Gastroesophageal sphincter (tissue), 4 donors: ENCODE results near the gene STRIP1. TPM values are rescaled to one million over a fixed set of nuclear protein-coding genes. Genes with fewer than 3 reads are reported as not detected.

Experiments used
- ATAC-seq: fragments of 150-250 bp; one replicate; pipeline ENCODE4 v1.9.1; 2016; ENCODE audit warnings: mild to moderate bottlenecking, moderate library complexity
- H3K27ac ChIP-seq, 4 donors: fragments of 200-600 bp; sonication (generic) in 3 of 4; 1 replicate in 3 of 4; 2 replicates in 1 of 4; pipeline ENCODE4 v1.5.1; 2016 to 2019
- H3K27me3 ChIP-seq: fragments of 200-600 bp; sonication (generic); one replicate; pipeline ENCODE4 v1.5.1; 2019
- H3K36me3 ChIP-seq, 2 donors: fragments of 200-600 bp; sonication (generic); one replicate each; pipeline ENCODE4 v1.5.1; 2019; ENCODE audit warnings: control low read depth in 1 of 2
- H3K4me1 ChIP-seq, 3 donors: fragments of 200-600 bp; sonication (generic); 1 replicate in 2 of 3; 2 replicates in 1 of 3; pipeline ENCODE4 v1.5.1; 2016 to 2019; ENCODE audit warnings: control low read depth in 2 of 3
- H3K4me3 ChIP-seq, 2 donors: fragments of 200-600 bp; sonication (generic); one replicate each; pipeline ENCODE4 v1.5.1; 2019; ENCODE audit warnings: mild to moderate bottlenecking in 1 of 2, moderate library complexity in 1 of 2
- H3K9me3 ChIP-seq, 3 donors: fragments of 200-600 bp; sonication (generic); one replicate each; pipeline ENCODE4 v1.5.1; 2017 to 2019; ENCODE audit warnings: control low read depth in 2 of 3
- CTCF ChIP-seq, 4 experiments: fragments of 200-600 bp in 2 of 4; fragments of 450-650 bp in 2 of 4; sonication (generic) in 1 of 4; IDR thresholded peaks; one replicate each; pipeline ENCODE4 v1.5.1; 2017 to 2019; ENCODE audit warnings: antibody characterized with exemption in 4 of 4, mild to moderate bottlenecking in 2 of 4, moderate library complexity in 2 of 4
- EP300 ChIP-seq: sonication (generic); formaldehyde crosslinking; IDR thresholded peaks from one replicate; pipeline ENCODE4 v1.6.1; 2017; ENCODE audit warnings: antibody characterized with exemption, mild to moderate bottlenecking
- POLR2A ChIP-seq, 2 donors: fragments of 450-650 bp; IDR thresholded peaks; one replicate each; pipeline ENCODE4 v1.6.1; 2017; ENCODE audit warnings: antibody characterized with exemption in 2 of 2, mild to moderate bottlenecking in 2 of 2, moderate library complexity in 1 of 2
- POLR2AphosphoS5 ChIP-seq: sonication (generic); formaldehyde crosslinking; IDR thresholded peaks from one replicate; pipeline ENCODE4 v1.6.1; 2017; ENCODE audit warnings: antibody characterized with exemption
- WGBS, 2 donors: methylation state at CpG; one replicate each; pipeline ENCODE4 v1.1.5; 2018; ENCODE audit warnings: low coverage in 1 of 2; 5-methylcytosine and 5-hydroxymethylcytosine counted together
- total RNA-seq, 4 donors: library from RNA; depleted of rRNA; stranded (reverse); fragments of >200 nt; gene quantifications; one replicate each; pipeline ENCODE4 v1.1.0, GENCODE V29; 2016

The STRIP1 gene
- total RNA-seq, 4 donors from 2014 or later: 29.3 to 46.9 (median 35.9) TPM

- TF ChIP-seq CTCF (IDR thresholded peaks at IDR 0.05): no peak
- no peak for TF ChIP-seq EP300
- TF ChIP-seq POLR2A (IDR thresholded peaks at IDR 0.05): no peak
- no peak for TF ChIP-seq POLR2AphosphoS5
- Histone ChIP-seq H3K9me3 (no peaks in the 10 kb centered on the region), H3K27ac (no peak overlapping the region), H3K27me3 (no peaks in the 10 kb centered on the region), H3K4me1 (peaks cover 0 to 27% (median 6%) of the 10 kb centered on the region in 3 donors), H3K36me3 (peaks cover 0 to 48% of the 10 kb centered on the region in 2 donors), H3K4me3 (no peak overlapping the region)
- WGBS, 2 donors: 100% methylated on average over 2 of the region's 7 CpGs; no CpG with 5 or more reads in 1 of the 2 donors
- ATAC-seq: no peak
These were observed 26.2 kb downstream of the STRIP1 start for GRCh38 chr1:110060662-110061060.

- Histone ChIP-seq H3K27me3 (no peaks in the 10 kb centered on the region), H3K27ac (no peak overlapping the region), H3K4me3 (no peak overlapping the region), H3K9me3 (no peaks in the 10 kb centered on the region), H3K4me1 (peaks cover 0 to 23% (median 6%) of the 10 kb centered on the region in 3 donors), H3K36me3 (peaks cover 0 to 42% of the 10 kb centered on the region in 2 donors)
- 87 to 96% methylated on average over 3 to 4 of the region's 10 CpGs for WGBS, 2 donors
- no peak for ATAC-seq
- TF ChIP-seq EP300: no peak
These were observed 26.9 kb downstream of the STRIP1 start for GRCh38 chr1:110061341-110061740.

GRCh38 chr1:110062612-110063011 lies 28.2 kb downstream of the STRIP1 start:
- Histone ChIP-seq H3K4me3 (no peak overlapping the region), H3K27ac (no peak overlapping the region), H3K4me1 (peaks cover 0 to 14% (median 6%) of the 10 kb centered on the region in 3 donors), H3K9me3 (no peaks in the 10 kb centered on the region), H3K36me3 (peaks cover 0 to 29% of the 10 kb centered on the region in 2 donors), H3K27me3 (peaks cover 12% of the 10 kb centered on the region)
- WGBS, 2 donors: 100% methylated on average over 1 of the region's 2 CpGs
- TF ChIP-seq POLR2A (IDR thresholded peaks at IDR 0.05): no peak
- TF ChIP-seq POLR2AphosphoS5: no peak
- TF ChIP-seq EP300: no peak
- no peak for TF ChIP-seq CTCF (IDR thresholded peaks at IDR 0.05)
- ATAC-seq: no peak

GRCh38 chr1:110063781-110064180 lies 29.4 kb downstream of the STRIP1 start:
- H3K27me3 ChIP-seq: peaks cover 23% of the 10 kb centered on the region
- WGBS, 2 donors: 51 to 67% methylated on average over 1 to 2 of the region's 4 CpGs
- peaks cover 0 to 7% (median 0%) of the 10 kb centered on the region in 3 donors for H3K9me3 ChIP-seq
- H3K27ac ChIP-seq: no peak overlapping the region
- no peak for ATAC-seq
- peaks cover 0 to 17% of the 10 kb centered on the region in 2 donors for H3K36me3 ChIP-seq
- no peak for TF ChIP-seq EP300
- TF ChIP-seq POLR2AphosphoS5: no peak
- TF ChIP-seq CTCF (IDR thresholded peaks at IDR 0.05): no peak
- TF ChIP-seq POLR2A (IDR thresholded peaks at IDR 0.05): no peak
- peaks cover 0 to 15% (median 1%) of the 10 kb centered on the region in 3 donors for H3K4me1 ChIP-seq
- no peak overlapping the region for H3K4me3 ChIP-seq

- WGBS, 2 donors: 81% methylated on average over 8 of the region's 18 CpGs; no CpG with 5 or more reads in 1 of the 2 donors
- Histone ChIP-seq H3K36me3 (peaks cover 0 to 8% of the 10 kb centered on the region in 2 donors), H3K9me3 (peaks cover 0 to 8% (median 0%) of the 10 kb centered on the region in 3 donors), H3K4me3 (no peak overlapping the region), H3K27ac (no peak overlapping the region), H3K4me1 (peaks cover 0 to 24% (median 10%) of the 10 kb centered on the region in 3 donors), H3K27me3 (peaks cover 33% of the 10 kb centered on the region)
- no peak for ATAC-seq
- TF ChIP-seq EP300 (no peak), POLR2AphosphoS5 (no peak), CTCF (IDR thresholded peaks at IDR 0.05) (no peak), POLR2A (IDR thresholded peaks at IDR 0.05) (no peak)
These were observed 30.3 kb downstream of the STRIP1 start for GRCh38 chr1:110064576-110065337.
